OCI-LY1 (cell line): ENCODE measurements around the gene CH25H.

ENCODE experiments used
- CTCF ChIP-seq: fragments of 200-600 bp; sonication (generic), shearing (Covaris generic); IDR thresholded peaks from 2 replicates; pipeline ENCODE4 v1.5.1; 2017; ENCODE audit warnings: mild to moderate bottlenecking, antibody characterized with exemption, low read length, moderate library complexity, mixed read lengths
- EZH2 ChIP-seq: fragments of 200-600 bp; sonication (generic), shearing (Covaris generic); IDR thresholded peaks from 2 replicates; pipeline ENCODE4 v1.8.0; 2017; ENCODE audit warnings: borderline replicate concordance, mixed run types, mild to moderate bottlenecking, antibody characterized with exemption, low read length, moderate library complexity, mixed read lengths

- TF ChIP-seq CTCF = no peak
- TF ChIP-seq EZH2 = no peak
Observed at GRCh38 chr10:89250865-89251408, 43.8 kb upstream of the CH25H start.
